Gastrocnemius medialis (tissue), 4 donors: ENCODE results near the gene MAP1LC3A.

Experiments used
- CTCF ChIP-seq, 5 experiments: fragments of 450-650 bp in 3 of 5; fragments of 200-600 bp in 2 of 5; sonication (generic) in 2 of 5; IDR thresholded peaks in 4 of 5; conservative IDR thresholded peaks in 1 of 5; 1 replicate in 4 of 5; 2 replicates in 1 of 5; pipeline ENCODE4 v1.5.1; 2016 to 2019; ENCODE audit warnings: antibody characterized with exemption in 5 of 5, mild to moderate bottlenecking in 3 of 5, moderate library complexity in 3 of 5
- POLR2A ChIP-seq, 2 donors: fragments of 450-650 bp; IDR thresholded peaks; one replicate each; pipeline ENCODE4 v1.6.1; 2017; ENCODE audit warnings: antibody characterized with exemption in 2 of 2, mild to moderate bottlenecking in 2 of 2, moderate library complexity in 2 of 2

- TF ChIP-seq CTCF (IDR thresholded peaks at IDR 0.05 in 4 of 5, conservative IDR thresholded peaks at IDR 0.05 in 1 of 5) (no peak), POLR2A (IDR thresholded peaks at IDR 0.05) (no peak)
These were observed 37.1 kb downstream of the MAP1LC3A start for GRCh38 chr20:34595377-34596184.
